GM13976 (cell line): ENCODE data around the gene LTBP3.

Experiments used
- DNase-seq: peaks from one replicate; pipeline ENCODE4 v3.0.0; 2012; ENCODE audit warnings: low spot score
- in situ Hi-C: fragments of 300-500 bp; cut with MboI; formaldehyde crosslinking; loops from one replicate; pipeline ENCODE4 v1.12.0; 2022; ENCODE audit warnings: low sequenced_read_pairs, mixed read lengths, inconsistent platforms; ENCODE audit not compliant: unreplicated experiment
- TF ChIP-seq, protein P1 (sequence below): IDR thresholded peaks from 2 replicates; pipeline ENCODE4 v1.5.1; 2012; ENCODE audit warnings: borderline replicate concordance, mild to moderate bottlenecking; ENCODE audit not compliant: insufficient read depth; ENCODE audit errors: extremely low read depth, missing control alignments, control extremely low read depth

LTBP3 gene

DNA sequence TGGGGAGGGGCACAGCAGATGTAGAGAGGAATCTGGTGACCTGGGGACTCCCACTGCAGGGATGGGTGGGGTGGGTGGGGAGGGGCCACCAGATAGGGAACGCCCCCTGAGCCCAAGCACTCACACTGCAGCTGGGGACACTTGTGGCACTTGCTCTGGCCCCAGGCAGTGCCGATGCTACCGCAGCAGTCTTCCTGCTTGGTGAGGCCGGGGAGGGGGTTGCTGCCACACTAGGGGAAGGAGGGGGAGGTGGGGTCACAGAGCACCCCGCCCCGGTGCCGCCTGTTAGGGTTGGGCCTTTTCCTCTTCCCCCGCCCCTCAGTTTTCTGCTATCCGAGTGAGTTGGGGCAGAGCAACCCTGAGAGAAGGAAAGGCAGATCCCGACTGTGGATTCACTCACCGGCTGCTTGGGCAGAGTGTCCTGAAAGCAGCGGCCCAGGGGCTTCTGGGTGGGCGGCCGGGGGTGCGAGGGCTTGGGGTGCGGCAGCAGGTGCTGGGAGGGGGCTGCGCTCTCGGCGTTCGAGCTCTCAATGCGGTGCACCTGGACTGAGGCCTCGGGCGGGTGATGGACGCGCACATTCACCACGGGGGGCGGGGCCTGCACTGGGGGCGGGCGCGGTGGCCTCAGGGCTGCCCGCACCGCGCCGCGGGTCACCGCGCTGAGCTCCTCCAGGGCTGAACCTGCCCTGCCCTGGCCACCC lies 4.7 kb downstream of the LTBP3 start:
- no peak for DNase-seq
- in situ Hi-C loops, result no loop called here
- TF ChIP-seq, protein P1, sequence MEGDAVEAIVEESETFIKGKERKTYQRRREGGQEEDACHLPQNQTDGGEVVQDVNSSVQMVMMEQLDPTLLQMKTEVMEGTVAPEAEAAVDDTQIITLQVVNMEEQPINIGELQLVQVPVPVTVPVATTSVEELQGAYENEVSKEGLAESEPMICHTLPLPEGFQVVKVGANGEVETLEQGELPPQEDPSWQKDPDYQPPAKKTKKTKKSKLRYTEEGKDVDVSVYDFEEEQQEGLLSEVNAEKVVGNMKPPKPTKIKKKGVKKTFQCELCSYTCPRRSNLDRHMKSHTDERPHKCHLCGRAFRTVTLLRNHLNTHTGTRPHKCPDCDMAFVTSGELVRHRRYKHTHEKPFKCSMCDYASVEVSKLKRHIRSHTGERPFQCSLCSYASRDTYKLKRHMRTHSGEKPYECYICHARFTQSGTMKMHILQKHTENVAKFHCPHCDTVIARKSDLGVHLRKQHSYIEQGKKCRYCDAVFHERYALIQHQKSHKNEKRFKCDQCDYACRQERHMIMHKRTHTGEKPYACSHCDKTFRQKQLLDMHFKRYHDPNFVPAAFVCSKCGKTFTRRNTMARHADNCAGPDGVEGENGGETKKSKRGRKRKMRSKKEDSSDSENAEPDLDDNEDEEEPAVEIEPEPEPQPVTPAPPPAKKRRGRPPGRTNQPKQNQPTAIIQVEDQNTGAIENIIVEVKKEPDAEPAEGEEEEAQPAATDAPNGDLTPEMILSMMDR, result no peak

DNA sequence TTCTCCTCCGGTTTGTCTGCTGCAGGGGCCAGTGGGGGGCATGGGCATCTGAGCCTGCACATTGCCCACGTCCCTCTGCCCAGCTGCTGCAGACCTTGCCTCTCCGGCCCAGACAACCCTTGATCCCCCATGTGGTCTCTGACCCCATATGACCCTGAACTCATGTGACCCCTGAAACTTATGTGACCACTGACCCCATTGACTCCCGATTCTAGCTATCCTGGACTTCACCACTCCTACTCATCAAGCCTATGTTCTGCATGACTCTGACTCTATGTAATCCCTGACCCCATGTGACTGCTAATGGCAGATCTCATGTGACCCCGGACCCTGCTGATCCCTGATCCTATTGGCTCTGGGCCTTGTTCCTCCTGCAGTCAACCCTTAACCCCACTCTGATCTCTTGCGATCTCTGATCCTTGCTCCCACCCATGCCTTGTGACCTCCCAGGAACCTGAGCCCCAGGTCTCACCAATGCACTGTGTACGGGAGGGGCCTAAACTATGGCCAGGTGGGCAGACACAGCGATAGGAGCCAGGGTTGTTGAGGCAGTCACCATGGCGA lies 5.7 kb downstream of the LTBP3 start:
- DNase-seq, result no peak
- TF ChIP-seq, protein P1, result no peak
- in situ Hi-C loops, result no loop called here

DNA sequence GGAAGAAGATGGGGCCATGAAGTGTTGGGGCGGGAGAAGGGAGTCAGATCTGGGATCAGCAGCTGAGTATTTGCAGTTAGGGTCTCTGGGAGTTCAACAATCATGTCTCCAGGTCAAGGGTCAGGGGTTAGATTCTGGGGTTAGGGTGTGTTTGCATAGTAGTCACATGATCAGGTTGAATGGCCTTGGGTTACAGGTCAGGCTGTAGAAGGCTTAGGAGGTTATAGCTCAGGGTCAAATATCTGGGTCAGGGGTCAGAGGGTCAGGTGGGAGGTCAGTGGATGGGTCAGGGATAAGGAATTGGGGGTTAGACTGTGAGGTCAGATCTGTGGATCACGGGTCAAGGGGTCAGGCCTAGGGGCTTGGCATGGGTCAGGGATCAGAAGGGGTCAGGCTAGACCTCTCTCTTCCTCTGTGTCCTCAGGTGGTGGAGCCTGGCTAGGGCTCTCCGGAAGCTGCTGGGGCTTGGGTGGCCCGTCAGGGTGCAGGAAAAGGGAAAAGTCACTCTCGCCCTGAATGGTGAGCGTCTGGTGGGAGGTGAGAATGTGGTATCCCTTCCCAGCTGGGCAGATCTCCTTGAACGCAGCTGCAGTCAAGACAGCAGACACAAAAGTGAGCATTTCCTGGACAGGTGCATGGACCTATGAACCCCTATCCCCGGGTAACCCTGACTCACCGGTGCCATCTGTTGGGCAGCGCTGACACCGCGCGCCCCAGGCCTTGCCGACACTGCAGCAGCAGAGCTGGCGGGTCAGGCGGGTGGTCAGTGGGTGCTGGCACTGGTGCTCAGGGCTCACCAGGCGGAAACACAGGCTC lies 6.4 kb downstream of the LTBP3 start:
- in situ Hi-C loops, result no loop called here
- TF ChIP-seq, protein P1, result peak; percentile 72
- DNase-seq, result peak; percentile 76

DNA sequence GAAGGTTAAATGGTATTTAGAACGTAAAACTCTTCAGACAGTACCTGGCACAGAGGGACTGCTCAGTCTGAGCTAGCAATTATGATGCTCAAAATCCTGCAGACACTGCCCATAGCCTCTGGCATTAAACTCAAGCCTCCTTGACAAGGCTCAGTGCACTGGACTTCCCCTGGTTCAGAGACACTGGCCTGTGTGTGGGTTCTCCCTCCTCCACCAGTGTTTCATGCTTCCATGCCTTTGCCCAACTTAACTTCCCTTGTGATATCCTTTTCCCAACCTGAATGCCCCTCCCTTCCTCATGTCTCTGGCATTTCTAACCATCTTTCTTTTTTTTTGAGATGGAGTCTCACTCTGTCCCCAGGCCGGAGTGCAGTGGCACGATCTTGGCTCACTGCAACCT lies 9.1 kb downstream of the LTBP3 start:
- in situ Hi-C loops, result no loop called here
- DNase-seq, result no peak
- TF ChIP-seq, protein P1, result no peak

DNA sequence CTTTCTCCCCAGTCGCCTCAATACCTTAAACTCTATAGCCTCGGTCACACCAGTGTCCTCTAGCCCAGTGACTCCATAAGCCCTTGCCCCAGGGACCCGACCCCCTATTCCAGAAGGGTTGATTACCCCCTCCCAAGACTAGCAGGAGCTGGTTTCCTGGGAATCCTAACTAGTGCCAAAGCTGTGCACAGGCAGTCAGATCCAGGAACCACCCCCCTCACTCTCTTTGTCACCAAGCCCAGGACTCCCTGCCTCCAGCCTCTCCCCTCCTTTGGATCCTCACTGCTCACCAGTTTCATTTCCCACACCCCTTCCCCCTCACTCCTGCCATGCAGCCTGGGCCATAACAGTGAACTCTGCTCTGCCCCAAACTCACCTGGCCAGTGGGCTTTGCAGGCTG lies 9.8 kb downstream of the LTBP3 start:
- TF ChIP-seq, protein P1, result no peak
- in situ Hi-C loops, result no loop called here
- DNase-seq, result no peak

DNA sequence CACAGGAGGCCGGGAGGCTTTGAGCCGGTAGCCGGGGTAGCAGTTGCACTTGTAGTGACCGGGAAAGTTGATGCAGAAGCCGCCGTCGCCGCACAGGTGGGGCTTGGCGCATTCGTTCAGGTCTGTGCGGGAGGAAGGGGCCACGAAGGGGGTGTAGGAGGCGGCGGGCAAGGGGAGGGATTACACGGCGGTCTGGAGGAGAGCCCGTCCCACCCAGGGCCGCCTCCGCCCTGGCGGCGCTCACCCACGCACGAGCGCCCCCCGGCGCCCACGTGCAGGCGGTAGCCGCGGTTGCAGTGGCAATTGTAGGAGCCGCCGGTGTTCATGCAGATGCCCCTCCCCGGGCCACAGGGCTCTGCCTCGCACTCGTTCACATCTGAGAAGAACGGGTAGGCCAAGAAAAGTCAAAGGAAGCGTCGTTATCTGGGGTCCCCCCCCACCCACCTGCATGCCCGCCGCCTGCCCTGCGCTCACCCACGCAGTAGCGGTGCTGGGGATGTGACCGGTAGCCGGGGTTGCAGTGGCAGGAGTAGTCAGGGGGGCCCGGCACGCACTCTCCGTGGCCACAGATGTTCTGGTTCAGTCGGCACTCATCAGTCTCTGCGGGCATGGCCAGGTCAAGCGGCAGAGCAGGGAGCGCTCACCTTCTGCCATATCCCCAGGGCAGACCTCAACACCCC lies 10.6 kb downstream of the LTBP3 start:
- TF ChIP-seq, protein P1, result no peak
- DNase-seq, result no peak
- in situ Hi-C loops, result no loop called here
